CD4-positive, alpha-beta T cell treated with Interleukin-15 for 1 hour (primary cell): Measurements from ENCODE around the gene NTSR1.

Experiments
- DNase-seq: peaks from one replicate; pipeline ENCODE4 v3.0.0-alpha.2; 2020

NTSR1 gene

DNA sequence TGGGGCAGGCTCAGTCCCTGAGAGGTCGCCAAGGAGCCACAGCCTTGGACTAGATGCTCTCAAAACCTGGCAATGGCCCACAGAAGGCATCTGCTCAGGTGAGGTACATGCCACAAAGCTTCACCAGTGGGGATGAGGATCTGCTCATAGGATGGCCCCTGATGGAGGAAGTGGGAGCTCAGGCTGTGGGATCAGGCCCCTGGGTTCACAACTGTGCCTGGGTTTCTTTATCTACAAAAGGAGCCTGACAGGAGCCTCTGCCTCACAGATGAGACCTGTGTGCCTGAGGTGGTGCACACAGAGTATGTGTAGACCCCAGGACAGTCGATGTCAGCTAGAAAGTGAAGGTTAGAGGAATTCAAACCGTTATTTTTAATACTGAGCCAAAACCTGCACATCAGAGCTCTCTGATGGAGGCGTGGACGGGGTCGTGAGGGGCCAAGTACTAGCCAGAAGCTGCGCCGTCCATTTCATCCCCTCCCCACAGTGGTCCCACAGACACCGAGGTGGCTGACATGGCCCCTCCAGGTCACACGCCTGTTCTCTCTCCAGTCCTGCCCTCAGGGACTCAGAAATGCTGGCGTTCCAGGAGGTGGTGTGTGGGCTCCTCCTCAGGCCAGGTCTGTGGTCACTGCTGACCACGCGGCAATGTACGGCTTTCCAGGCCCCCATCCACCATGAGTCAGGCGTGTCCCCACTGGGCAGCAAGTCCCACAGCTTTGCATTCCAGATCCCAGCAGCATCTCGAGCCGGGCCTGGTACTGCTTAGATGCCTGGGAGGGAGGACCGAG is 33.3 kb downstream of the NTSR1 start:
- DNase-seq, result no peak

DNA sequence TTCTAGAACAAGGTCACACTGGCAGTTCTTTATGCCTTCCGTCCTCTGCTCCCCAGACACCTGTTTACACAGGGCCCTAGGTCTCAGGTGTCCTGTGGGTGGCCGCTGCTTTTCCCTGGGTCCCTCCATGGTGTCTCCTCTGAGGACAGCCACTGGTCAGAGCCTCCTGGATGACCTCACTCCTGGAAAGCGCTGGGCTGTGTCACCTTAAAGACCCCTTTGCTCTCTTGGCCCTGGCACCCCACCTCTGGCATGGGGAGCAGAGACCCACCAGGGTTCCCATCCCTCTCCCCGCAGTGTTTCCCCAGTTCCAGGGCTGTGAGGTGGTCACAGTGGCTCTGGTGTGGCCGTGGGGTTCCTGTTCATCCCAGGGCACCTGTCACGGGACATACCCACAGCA is 33.9 kb downstream of the NTSR1 start:
- no peak for DNase-seq

DNA sequence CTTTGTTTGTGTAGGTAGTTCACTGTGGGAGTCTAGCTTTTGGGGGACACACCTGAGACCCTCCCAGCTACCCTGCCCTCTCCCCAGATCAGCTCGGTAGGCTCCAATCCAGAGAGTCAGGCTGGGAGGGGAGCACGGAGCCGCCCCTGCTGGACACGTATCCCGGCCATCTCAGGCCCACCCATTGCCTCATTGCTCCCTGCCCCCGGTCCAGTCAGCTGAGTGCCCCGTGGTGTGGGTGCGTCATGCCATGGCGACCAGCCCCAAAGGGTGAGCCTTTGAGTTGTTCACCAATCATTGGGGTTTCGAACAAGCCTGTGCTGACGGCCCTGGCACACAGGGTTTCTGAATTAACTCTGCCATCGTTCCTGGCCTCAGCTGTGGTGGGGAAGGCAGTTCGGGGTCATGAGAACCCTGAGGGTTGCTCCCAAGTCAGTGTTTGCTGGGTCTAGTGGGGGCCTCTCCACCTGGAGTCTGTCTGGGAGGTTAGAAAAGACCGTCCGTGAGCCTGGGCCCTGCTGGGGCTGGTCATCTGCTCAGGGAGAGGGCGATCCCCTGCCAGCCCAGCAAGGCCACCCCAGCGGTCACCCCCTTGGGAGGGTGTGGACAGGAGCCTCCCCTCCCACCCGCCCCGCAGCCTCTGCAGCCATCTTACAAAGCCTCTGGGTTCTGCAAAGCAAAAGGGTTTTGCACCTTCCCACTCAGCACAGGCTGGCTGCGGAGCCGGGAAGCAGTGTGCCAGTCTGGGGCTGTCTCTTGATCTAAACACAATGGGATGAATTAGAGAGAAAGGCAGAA is 34.5 kb downstream of the NTSR1 start:
- no peak for DNase-seq

DNA sequence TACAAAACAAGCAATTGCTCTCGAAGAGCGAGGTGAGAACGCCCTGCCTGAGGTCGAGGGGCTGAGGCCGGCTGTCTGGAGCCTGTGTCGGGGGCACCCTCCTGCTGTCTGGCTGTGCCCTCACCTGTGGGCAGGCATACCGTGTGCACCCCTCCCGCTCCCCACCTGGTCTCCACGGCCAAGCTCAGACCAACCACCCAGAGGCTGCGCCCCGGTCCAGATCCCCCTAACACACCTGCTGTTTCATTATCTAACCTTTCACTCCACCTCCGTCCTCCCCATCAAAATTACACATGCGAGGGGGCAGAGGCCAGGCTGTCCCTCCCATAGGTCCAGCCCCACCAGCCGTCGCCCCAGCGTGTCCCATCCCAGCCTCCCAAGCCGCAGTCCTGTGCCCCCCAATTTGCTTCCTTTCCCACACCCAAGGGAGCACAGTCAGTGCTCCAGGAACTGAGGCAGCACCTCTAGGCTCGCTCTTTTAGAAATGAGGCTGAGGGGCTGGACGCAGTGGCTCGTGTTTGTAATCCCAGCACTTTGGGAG is 35.2 kb downstream of the NTSR1 start:
- DNase-seq, result no peak

DNA sequence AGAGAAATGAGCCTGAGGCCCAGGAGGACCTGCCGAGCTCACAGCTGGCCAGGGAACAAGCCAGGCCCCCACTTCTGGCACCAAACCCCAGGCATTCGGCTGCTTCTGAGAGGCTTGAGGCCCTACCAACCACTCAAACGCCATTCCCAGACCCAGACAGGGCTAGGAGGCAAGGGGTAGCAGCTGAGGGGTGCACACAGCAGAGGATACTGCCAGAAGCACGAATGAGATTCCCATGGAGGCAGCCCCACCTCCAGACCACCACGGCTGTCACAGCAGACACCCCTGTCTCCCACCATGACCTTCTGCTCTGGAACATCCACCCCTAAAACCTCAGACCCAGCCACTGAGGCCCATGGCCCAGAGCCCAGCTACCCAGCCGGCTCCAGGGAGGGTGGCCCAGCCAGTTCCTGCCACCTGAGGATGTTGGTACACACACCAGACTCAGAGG is 36.1 kb downstream of the NTSR1 start:
- DNase-seq, result no peak

DNA sequence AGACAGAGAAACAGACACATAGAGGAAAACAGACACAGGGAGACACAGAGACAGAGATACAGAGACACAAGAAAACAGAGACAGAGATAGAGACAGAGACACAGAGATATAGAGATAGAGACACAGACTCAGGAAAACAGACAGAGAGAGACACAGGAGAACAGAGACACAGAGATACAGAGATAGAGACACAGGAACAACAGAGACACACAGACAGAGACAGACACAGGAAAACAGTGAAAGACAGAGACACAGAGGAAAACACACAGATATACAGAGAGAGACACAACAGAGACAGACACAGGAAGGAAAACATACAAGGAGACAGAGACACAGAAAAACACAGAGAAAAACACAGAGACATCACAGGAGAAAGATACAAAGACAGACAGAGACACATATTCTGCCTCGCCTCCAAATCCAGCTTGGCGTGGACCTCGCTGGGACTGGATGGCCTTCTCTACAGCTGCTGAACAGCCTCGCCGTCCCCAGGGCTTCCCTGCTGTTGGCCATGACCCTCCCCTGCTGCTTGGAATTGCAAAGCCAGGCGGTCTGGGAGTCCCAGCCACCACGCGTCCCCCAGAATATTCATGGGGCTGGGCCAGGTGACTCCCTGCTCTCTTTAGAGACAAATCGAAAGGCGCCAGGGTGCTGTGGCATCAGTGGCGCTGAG is 36.8 kb downstream of the NTSR1 start:
- DNase-seq, result no peak

DNA sequence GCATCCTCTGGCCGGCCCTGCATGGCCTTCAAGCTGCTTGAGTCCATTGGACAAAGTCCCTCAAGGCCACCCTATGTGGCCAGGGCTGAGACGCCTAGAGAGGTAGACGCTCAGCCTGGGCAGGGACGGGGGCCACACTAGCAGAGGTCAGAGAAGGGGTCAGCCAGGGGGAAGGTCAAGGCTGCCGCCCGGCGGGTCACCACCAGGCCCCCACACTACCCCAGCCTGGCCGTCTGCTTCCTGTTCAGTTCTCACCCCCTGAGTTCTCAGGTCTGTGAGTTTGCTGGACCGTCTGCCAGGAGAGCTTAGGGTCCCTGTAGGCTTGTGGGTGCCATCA is 37.3 kb downstream of the NTSR1 start:
- DNase-seq, result no peak

DNA sequence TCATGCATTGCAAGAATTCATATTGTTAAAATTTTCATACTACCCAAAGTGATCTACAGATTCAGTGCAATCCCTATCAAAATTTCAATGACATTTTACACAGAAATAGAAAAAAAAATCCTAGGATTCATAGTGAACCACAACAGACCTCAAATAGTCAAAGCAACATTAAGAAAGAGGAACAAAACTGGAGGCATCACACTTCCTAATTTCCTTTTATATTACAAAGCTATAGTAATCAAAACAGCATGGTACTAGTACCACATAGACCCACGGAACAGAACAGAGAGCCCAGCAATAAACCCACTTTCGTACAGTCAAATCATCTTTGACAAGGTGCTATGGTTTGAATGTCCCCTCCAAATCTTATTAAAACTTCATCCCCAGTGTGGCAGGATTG is 39.7 kb downstream of the NTSR1 start:
- no peak for DNase-seq

DNA sequence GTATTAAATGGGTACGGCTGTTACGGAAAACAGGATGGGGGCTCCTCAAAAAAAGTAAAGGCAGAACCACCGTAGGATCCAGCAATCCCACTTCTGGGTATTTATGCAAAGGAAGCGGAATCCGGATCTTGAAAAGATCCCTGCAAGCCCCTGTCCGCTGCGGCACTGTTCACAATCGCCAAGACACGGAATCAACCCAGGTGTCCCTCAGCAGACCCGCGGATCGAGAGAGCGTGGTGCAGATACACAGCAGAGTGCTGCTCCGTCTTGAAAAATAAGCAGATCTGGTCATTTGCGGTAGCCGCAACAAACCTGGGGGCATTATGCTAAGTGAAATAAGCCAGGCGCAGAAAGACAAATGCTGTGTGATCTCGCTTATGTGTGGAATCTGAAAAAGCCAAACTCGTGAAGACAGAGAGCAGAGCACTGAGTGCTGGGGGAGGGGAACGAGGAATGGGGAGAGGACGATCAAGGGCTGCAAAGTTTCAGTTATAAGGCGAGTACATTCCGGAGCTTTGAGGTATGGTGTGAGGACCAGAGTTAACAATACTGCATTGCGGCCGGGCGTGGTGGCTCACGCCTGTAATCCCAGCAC is 41.3 kb downstream of the NTSR1 start:
- peak; percentile 7 for DNase-seq

DNA sequence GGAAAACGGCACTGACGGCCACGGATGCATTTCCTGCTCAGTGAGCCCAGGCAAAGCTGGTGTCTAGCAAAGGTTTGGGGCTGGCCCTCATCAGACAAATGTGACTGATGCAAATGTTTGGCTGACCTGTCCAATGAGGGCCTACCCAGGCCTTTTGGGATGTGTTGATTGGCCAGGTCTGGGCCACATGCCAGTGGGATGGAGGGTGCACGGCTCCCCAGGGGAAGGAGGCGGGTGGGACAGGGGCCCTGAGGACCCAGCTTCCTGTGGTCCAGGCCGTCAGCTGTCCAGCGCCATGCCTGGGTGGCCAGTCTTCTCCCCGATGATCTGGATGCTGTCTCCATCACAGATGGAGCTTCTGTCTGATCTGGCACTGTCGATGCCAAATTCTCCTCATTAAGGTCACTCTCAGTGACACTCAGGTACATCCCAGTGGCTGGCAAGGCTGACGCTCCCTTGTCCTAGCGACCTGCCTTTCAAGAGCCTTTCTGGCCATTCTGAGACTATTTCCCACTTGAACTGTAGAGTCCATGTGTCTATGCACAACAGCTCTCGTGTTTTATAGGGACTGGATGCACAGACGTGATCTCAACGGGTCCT is 43.0 kb downstream of the NTSR1 start:
- DNase-seq, result peak; percentile 5

DNA sequence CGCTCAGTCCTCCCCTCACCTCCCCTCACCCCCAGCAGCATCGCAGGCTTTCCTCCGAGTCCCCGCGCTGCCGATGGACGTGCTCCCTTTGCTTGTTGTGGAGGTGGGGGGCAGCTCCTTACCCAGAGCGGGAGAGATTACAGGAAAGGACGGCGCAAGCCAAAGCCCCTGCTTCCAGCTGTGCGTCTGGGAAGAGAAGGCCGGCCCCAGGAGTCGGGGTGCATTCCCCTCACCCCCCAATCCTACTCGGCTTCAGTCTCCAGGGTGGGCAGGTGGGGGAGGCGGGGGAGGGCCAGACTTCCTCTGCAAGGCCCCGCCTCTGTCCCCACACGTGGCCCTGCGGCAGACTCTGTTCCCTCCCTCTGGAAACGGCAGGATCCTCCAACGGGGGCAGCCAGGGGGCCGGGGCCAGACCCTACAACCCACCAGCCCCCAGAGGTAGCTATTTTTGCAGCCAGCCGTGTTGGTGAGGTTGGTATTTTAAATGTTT is 43.6 kb downstream of the NTSR1 start:
- DNase-seq, result peak; percentile 12

DNA sequence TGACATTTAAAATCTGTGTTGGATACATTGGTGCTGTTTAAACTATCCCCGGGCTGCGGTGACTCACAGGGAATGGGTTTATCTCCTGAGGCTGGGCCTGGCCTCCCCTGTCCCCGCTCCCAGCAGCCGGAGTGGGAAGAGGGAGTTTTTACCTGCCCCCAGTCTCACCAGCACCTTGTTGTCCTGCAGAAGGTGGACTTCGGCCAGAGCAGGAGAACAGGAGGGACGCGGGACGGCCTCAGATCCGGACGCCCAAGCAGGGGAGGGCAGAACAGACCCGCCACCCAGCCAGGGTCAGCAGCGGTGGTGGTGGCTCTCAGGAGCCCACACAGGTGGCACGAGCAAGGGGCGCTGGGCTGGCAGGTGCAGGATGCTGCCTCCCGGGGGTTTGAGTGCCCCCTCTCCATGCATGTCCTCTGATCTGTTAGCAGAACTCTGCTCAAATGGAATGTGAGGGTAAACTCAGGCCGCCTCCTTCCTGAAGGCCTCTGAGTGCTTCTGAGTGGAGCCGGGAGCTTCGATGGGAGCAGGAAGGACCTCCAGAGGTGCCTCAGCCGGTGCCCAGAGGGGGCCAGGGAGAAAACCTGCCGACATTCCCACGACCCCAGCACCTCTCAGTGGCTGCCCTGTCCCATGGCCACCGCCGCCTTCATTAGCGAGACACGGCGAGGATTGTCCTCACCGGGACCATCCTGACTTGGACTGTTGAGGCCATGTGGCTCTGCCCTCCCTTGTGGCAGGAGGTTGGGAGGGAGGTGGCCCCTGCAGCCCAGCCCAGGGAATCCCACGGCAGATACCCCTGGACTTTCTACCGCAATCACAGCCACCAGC is 44.2 kb downstream of the NTSR1 start:
- peak; percentile 14 for DNase-seq

DNA sequence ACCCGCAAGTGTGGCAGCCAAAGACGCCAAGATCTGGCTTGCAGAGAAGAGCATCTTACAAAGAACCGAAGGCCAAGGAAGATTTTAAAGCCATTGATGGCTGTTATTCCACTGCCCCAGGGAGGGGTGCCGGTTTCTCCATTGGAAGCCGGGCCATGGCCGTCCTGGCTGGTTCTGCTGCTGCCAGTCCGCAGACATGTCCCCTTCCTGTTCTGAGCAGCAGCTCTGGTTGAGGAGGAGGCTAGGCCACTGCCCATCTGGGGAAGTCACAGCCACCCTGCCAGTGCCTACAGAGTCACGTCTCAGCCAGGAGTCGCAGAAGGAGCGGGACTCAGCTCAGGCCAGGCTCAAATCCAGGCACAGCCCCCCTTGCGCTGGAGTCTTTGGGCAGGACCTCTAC is 45.0 kb downstream of the NTSR1 start:
- DNase-seq, result peak; percentile 2

DNA sequence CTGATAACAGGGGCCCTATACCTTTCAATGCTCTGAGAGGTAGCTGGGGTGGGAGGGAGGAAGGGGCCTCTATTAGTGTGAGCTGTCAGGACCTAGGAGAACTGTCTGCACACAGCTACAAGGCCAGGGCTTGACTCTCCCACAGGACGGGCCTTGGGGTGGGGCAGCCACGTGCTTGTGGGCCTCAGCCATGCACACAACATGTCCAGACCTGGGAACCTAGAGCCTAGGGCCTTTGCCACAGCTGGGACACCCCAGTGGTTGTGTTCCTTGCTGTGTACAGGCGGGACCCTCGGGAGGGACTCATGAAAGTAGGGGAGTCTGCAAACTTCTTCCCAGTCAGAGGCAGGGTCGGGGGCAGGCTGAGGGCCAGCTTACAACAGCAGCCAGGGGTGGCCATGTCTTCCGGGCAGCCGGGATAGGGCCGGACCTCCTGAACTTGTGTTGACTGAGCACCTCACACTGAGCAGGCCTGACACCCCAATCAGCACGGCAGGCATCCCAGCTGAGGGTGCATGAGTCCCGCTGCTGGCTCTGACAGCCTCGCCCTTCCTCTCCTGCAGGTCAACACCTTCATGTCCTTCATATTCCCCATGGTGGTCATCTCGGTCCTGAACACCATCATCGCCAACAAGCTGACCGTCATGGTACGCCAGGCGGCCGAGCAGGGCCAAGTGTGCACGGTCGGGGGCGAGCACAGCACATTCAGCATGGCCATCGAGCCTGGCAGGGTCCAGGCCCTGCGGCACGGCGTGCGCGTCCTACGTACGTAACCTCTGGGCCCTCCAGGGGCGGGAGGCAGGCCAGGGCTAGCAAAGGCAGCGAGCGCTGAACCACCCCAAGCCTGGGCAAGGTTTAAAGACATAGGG is 45.7 kb downstream of the NTSR1 start:
- peak; percentile 7 for DNase-seq

DNA sequence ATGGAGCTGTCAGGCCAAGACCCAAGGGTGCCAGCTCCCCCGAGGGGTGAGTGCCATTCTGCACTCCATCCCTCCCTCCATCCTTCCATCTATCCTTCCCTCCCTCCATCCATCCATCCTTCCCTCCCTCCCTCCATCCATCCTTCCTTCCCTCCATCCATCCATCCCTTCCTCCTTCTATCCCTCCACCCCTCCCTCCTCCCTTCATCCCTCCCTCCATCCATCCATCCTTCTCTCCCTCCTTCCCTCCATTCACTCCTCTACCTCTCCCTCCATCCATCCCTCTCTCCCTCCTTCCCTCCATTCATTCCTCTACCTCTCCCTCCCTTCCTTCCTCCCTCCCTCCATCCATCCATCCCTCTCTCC is 46.3 kb downstream of the NTSR1 start:
- no peak for DNase-seq

DNA sequence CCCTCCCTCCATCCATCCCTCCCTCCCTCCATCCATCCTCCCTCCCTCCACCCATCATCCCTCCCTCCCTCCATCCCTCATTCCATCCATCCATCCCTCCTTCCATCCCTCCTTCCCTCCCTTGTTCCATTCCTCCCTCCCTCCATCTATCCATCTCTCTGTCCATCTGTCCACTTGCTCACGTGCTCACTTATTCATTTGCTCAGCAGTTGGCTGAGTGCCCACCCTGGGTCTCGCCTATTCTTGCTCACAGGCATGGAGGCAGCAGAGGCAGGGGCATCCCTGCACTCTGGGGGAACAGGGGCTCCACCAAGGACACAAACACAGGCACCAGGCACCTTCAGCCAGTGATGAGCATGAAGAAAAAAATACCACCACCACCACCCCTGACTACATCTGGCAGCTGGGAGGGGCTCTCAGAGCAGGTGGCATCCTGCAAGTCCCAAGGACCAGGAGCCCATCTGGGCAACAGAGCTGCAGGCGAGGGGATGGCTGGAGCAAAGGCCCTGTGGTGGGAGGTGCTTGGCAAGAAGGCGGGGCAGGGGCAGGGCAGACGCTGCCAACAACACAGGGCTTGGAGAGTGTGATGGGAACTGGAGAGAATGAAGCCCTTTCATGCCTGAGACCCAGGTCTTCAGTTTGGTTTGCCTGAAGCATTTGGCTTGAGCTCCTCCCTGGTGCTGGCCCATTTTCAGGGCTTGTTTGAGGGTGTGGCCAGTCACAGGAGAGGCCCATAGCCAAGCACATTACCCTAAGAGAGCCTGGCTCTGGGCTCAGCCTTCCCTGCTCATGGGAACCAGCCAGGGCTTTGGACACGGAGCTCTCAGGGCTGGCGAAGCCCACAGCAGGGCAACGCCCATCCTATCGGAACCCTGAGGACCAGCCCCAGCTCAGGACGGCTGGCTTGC is 47.4 kb downstream of the NTSR1 start:
- DNase-seq, result peak; percentile 7

DNA sequence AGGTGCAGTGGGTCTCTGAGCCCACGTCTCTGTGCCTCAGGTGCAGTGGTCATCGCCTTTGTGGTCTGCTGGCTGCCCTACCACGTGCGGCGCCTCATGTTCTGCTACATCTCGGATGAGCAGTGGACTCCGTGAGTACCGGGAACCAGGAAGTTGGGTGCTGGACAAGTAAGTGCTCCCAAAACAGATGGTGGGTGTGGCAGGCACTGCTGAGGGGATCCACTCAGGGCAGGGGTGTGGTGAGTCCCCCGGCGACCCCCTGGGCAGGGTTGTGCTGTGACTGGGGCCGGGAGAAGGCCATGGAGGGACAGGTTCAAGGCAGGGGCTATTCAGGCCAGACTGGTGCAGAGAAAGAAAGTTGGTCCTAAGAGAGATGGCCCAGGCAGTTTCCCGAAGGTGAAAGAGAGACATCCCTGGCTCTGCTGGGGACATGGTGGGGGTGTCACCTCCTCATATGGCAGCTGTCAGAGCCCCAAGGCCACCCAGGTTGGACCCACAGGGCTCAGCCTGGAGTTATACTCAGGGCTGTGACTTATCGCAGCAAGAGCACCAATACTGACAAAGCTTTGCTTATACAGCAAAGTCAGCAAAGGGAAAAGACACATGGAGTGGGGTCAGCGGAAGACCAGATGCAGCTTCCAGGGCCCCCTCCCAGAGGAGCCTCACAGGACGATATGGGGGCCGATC is 49.7 kb downstream of the NTSR1 start:
- peak; percentile 5 for DNase-seq

DNA sequence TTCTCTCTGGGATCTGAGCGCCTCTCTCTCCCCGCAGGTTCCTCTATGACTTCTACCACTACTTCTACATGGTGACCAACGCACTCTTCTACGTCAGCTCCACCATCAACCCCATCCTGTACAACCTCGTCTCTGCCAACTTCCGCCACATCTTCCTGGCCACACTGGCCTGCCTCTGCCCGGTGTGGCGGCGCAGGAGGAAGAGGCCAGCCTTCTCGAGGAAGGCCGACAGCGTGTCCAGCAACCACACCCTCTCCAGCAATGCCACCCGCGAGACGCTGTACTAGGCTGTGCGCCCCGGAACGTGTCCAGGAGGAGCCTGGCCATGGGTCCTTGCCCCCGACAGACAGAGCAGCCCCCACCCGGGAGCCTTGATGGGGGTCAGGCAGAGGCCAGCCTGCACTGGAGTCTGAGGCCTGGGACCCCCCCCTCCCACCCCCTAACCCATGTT is 51.4 kb downstream of the NTSR1 start:
- peak; percentile 35 for DNase-seq

DNA sequence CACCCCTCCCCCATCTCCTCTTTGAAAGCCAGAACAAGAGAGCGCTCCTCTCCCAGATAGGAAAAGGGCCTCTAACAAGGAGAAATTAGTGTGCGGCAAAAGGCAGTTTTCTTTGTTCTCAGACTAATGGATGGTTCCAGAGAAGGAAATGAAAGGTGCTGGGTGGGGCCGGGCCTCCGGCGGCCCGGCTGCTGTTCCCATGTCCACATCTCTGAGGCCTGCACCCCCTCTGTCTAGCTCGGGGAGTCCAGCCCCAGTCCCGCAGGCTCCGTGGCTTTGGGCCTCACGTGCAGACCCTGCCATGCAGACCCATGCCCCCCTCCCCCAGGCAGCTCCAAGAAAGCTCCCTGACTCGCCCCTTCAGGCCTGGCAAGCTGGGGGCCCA is 51.8 kb downstream of the NTSR1 start:
- no peak for DNase-seq
